Esophagus (tissue), 2 donors: ENCODE measurements around the gene TRIM7. TPM values are rescaled to one million over a fixed set of nuclear protein-coding genes. Genes with fewer than 3 reads are reported as not detected.

Experiments
- H3K27ac ChIP-seq, 2 donors: one replicate each; pipeline ENCODE4 v1.5.1; 2013; ENCODE audit warnings: low read depth in 2 of 2, mild to moderate bottlenecking in 2 of 2, inconsistent platforms in 1 of 2, low read length in 1 of 2, moderate library complexity in 1 of 2
- H3K27me3 ChIP-seq, 2 donors: one replicate each; pipeline ENCODE4 v1.6.1; 2013; ENCODE audit warnings: low read length in 2 of 2, control low read depth in 1 of 2, mild to moderate bottlenecking in 1 of 2; ENCODE audit not compliant: insufficient read depth in 2 of 2, control insufficient read depth in 1 of 2
- H3K36me3 ChIP-seq, 2 donors: one replicate each; pipeline ENCODE4 v1.6.1; 2013; ENCODE audit warnings: low read length in 1 of 2; ENCODE audit not compliant: control insufficient read depth in 2 of 2, insufficient read depth in 2 of 2
- H3K4me1 ChIP-seq, 2 donors: one replicate each; pipeline ENCODE4 v1.6.1; 2013; ENCODE audit warnings: low read length in 1 of 2; ENCODE audit not compliant: control insufficient read depth in 2 of 2, insufficient read depth in 2 of 2
- H3K4me3 ChIP-seq, 2 donors: one replicate each; pipeline ENCODE4 v1.5.1; 2013; ENCODE audit warnings: low read length in 2 of 2, mild to moderate bottlenecking in 2 of 2, low read depth in 1 of 2, moderate library complexity in 1 of 2
- H3K9me3 ChIP-seq, 2 donors: one replicate each; pipeline ENCODE4 v1.6.1; 2013; ENCODE audit warnings: mild to moderate bottlenecking in 2 of 2, low read depth in 1 of 2, low read length in 1 of 2, moderate library complexity in 1 of 2; ENCODE audit not compliant: control insufficient read depth in 2 of 2, insufficient read depth in 1 of 2
- WGBS, 2 donors: extraction: QIAGEN DNeasy Blood & Tissue Kit; methylation state at CpG; one replicate each; pipeline ENCODE4 v1.1.7; 2013; 5-methylcytosine and 5-hydroxymethylcytosine counted together
- polyA plus RNA-seq, 2 donors: library from polyadenylated mRNA; stranded (reverse); fragments of 200-250 nt; gene quantifications; one replicate each; pipeline ENCODE4 v1.2.3, GENCODE V29; 2013
- donor health status: healthy with polysubstance abuse.
- donor health status: Bipolar disorder and iron deficiency.

TRIM7 gene
- polyA plus RNA-seq, 2 donors: 26.9 to 33.8 TPM

DNA sequence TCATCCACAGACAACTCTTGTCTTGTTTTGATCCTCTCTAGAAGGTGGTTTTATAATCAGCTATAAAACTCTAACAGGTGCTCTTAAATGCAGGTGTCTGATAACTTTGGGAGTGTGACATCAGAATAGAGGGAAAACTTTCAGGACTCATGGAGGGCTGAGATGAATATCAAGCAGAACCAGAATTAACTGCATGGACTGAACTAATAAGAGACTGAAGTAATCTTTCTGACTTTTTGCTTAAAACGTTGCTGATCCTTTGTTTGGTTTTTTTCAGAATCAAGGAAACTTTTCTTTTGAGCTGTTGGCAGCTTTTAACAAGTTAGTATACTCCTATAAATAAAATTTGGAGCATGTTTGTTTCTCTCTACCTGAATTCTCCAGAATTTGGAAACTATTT, 59.9 kb downstream of the TRIM7 start:
- H3K4me3 ChIP-seq: no peak overlapping the region
- H3K4me1 ChIP-seq: peaks cover 0 to 8% of the 10 kb centered on the region in 2 donors
- 31 to 35% methylated on average over 1 of the region's 1 CpG for WGBS, 2 donors
- H3K27me3 ChIP-seq: no peaks in the 10 kb centered on the region
- H3K9me3 ChIP-seq: no peaks in the 10 kb centered on the region
- no peak overlapping the region for H3K27ac ChIP-seq
- H3K36me3 ChIP-seq: no peaks in the 10 kb centered on the region

Other genes starting within 250 kb of the TRIM7 start
- gene BTNL3, start 216.3 kb downstream of the TRIM7 start, polyA plus RNA-seq: under 1 TPM; 0.02 to 0.06 TPM
- 10 to 100 TPM in 1 of 2 donors, 1 to 10 TPM in 1; 4.8 to 18.5 TPM for gene BTNL9, start 164.9 kb downstream of the TRIM7 start, polyA plus RNA-seq
- not detected for gene OR2V1, start 74.0 kb downstream of the TRIM7 start, polyA plus RNA-seq
- not detected for gene OR2V2, start 57.6 kb downstream of the TRIM7 start, polyA plus RNA-seq
- gene TRIM41, start 18.1 kb upstream of the TRIM7 start, polyA plus RNA-seq: 10 to 100 TPM; 14.2 to 19.5 TPM
- gene RACK1, start 38.7 kb upstream of the TRIM7 start, polyA plus RNA-seq: 1,000 to 10,000 TPM; 1,414 to 2,271 TPM
- 1 to 10 TPM; 3.0 to 7.6 TPM for gene TRIM52, start 55.9 kb upstream of the TRIM7 start, polyA plus RNA-seq
- gene OR4F3, start 162.1 kb upstream of the TRIM7 start, polyA plus RNA-seq: not detected